HG02763 (cell line): ENCODE data around the gene SERPINI1.

Experiments used
- ATAC-seq: cut with Tn5 transposase; IDR thresholded peaks from one replicate; pipeline ENCODE4 v1.9.1; 2021; ENCODE audit warnings: mild to moderate bottlenecking, moderate library complexity; ENCODE audit not compliant: unreplicated experiment

SERPINI1 gene, protein sequence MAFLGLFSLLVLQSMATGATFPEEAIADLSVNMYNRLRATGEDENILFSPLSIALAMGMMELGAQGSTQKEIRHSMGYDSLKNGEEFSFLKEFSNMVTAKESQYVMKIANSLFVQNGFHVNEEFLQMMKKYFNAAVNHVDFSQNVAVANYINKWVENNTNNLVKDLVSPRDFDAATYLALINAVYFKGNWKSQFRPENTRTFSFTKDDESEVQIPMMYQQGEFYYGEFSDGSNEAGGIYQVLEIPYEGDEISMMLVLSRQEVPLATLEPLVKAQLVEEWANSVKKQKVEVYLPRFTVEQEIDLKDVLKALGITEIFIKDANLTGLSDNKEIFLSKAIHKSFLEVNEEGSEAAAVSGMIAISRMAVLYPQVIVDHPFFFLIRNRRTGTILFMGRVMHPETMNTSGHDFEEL

DNA sequence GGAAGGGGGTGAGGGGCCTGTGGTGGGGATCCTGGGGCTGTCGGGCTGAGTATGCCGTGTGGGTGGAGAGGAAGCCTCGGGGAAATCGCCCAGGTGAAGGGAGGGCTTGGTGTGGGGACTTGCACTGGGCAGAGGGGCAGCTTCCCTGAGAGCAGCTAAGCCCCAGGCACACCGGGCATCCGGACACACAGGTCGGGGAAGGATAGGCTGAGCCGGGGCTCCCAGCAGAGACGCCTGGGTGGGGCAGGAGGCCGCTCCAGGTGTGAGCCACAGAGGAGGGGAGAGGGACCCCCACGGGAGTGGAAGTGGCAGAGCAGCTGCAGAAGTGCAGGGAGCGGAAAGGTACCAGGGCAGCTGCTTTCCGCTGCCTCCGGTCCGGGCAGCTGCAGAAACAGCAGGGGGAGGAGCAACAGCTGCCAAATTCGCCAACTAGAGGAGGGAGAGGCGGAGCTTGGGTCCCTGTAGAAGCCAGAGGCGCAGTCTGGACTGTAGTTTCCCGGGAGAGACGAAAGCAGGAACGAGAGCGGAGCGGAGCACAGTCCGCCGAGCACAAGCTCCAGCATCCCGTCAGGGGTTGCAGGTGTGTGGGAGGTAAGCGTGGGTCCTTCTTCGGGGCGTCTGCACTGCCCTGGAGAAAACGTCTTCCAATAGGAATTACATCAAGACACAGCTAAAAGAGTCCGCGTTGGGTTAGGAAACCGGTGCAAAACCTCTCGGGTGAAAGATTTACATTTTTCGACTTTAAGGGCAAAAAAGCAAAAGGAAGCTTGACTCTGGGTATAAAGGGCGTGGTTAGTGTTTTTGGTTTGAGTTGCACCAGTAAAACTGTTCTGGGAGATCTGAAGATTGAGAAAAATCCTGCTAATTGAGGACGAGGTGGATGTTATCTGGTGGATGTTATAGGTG is at the start of gene SERPINI1:
TSS of gene SERPINI1 (plus strand) at position 489 of the 906 bp plus-strand sequence. CDS start 53,408 bp downstream, outside the sequence.
- peak; percentile 60 for ATAC-seq

DNA sequence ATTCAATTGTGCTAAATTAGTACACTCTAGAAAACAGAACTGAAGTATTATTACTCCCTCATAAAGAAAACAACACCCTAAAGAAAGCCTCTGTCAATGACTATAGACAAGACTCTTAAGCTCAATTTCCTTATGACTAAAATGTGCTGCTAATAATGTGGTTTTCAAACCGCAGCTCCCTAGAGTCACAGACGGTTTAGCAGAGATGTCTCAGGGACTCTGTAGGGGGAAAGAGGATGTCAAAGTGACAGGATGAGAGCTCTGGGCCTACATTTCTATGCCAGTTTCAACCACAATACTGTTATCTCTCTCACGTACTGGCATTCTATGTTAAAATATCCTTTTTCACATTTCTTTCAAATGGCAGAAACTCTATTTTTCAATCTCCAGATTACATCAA is 44.2 kb upstream of the SERPINI1 start:
- ATAC-seq = peak; percentile 100

DNA sequence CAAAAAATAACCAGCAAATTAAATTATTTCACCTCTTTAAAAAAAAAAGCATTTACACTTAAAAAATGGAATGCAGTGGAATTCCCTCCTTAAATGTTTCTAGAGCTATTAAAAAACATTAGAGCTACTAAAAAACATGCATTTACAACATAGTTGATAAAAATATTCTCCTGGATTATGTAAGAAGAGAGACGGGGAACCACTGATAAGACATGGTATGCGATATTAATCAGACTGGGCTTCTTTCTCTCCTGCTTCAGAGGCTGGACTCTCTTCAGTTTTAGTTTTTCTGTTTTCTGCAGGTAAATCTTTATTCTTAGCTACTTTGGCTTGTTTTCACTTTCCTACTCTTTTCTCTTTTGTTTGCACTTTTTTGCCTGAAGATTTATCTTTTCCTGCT is 41.4 kb upstream of the SERPINI1 start:
- ATAC-seq = no peak

DNA sequence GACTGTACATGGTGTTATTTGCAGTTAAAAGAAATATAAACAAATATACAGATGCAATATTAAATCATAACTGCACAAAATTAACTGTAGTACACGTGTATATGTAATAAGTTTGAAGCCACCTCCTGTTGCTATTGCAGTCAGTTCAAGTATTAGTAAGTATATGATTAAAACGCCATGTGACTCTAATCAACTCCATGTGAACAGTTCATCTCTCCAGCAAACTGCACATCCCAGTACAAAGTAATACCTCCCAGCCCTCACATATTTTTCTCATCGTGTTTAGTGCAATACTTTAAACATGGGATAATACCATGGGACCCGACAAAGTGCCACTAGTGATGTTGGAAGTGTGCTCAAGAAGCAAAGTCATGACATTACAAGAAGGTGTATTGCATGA is 35.5 kb upstream of the SERPINI1 start:
- ATAC-seq = no peak

DNA sequence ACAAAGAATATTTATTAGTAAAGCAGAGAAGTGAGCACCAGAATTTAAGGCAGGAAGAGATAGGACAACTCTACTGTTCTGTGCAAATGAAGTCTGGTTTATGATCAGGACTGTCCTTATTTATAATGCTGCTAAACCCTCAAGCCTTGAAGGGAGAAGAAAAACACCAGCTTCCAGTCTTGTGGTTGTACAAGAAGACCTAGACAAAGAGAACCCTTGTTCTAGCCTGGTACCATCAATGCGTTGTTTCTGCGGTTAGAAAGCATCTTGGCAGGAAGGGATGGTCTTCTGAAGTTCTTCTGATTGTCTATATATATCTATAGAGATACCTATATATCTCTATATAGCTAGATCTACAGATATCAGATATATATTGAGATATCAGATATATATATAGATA is 34.6 kb upstream of the SERPINI1 start:
- ATAC-seq = no peak

DNA sequence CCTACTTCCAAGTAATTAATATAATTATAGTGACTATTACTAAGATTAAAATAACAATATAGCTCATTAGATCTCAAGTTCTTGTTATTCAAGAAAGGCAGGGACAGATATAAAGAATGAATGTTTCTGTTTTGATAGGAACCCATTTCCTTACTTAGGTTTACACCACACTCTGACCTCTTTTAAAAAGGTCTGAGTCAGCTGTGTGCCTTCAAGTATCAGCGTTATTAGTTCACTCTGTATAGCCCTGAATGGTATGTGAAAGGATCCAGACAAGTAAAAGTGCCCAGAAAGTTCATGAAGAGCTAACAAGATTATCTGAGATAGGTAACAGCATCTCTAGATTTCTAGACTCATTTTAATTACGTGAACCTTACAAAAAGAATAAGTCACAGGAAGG is 29.7 kb upstream of the SERPINI1 start:
- ATAC-seq = no peak

DNA sequence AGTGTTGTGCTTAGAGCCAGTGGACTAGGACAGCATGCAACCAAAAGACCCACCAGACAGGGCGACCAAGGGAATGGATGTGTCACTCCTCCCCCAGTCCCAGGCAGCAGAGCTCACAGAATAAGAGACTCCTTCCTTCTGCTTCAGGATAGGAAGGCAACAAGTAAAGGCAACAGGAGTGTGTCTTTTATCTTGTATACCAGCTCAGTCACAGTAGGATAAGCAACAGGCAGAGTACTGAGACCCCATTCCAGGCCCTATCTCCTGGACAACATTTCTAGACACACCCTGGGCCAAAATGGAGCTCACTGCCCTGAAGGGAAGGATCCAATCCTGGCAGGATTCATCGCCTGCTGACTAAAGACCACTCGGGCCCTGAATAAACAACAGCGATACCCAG is 25.8 kb upstream of the SERPINI1 start:
- no peak for ATAC-seq

DNA sequence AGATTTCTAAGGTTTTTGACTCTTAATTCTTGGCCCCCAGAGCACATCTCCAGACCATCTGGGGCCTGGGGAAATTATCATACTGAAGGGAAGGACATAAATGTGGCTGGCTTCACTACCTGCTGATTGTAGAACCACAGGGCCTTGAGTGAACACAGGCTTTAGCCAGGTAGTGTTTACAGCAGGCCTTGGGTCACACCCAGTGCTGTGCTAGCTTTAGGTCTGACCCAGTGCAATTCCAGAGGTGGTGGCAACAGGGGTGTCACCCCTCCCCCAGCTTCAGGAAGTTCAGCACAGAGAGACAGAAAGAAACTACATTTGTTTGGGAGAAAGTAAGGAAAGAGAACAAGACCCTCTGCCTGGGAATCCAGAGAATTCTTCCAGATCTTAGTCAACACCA is 25.0 kb upstream of the SERPINI1 start:
- ATAC-seq = no peak

DNA sequence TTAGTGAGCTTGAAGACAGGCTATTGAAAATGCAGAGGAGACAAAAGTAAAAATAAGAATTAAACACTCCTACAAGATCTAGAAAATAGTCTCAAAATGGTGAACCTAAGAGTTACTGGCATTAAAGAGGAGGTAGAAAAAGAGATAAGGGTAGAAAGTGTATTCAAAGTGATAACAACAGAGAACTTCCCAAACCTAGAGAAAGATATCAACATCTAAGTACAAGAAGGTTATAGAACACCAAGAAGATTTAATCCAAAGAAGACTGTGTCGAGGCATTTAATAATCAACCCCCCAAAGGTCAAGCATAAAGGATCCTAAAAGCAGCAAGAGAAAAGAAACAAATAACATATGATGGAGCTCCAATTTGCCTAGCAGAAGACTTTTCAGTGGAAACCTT is 24.1 kb upstream of the SERPINI1 start:
- no peak for ATAC-seq

DNA sequence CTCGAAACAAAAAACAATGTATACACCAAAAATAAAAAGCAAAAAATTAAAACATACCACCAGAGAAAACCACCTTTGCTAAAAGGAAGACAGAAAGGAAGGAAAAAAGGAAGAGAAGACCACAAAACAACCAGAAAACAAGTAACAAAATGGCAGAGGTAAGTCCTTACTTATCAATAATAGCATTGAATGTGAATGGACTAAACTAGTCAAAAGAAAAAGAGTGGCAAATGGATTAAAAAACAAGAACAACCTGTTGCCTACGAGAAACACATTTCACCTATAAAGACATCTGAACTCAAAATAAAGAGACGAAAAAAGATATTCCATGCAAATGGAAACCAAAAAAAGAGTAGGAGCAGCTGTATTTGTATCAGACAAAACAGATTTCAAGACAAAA is 23.1 kb upstream of the SERPINI1 start:
- ATAC-seq = no peak

DNA sequence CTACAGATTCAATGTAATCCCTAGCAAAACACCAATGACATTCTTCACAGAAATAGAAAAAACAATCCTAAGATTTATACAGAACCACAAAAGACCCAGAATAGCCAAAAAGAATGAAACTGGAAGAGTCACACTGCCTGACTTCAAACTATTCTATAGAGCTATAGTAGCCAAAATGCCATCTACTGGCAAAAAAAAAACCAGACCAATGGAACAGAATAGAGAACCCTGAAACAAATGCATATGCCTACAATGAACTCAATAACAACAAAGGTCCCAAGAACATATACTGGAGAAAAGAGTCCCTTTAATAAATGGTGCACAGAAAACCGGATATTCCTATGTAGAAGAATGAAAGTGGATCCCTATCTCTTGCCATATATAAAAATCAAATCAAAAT is 20.6 kb upstream of the SERPINI1 start:
- ATAC-seq = no peak

DNA sequence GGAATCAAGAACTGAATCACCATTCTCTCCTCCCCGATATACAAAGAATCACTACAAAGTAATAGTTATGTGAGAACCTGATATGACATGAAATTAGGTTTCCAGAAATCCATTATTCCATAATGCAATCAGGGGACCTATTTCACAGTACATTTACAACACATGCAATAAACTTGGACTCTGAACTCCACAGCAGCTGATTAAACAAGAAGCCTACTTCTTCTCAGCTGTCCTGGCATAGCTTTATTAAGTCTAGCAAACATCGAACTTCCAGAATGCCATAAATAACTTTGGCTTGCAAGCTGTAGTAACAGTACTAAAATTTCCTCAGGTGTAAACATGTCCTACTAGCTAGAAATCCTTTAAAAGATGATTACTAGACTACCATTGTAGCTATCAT is 18.6 kb upstream of the SERPINI1 start:
- ATAC-seq = no peak

DNA sequence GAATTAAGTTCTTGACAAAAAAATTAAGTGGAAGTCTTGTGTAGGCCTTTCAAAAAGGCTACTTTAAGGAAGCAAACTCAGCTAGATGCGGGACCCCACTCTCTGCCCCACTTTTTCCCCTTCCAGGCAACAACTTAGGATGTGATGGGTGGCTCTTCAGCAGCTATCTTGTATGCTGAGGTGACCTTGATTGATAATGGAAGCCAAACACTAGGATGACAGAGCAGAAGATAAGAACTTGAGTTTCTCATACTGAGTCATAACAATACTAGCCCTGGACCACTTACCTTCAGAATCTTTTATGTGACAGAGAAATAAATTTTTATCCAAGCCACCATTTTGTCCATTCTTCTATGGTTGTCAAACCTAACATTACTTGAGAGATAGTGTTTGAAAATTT is 16.9 kb upstream of the SERPINI1 start:
- no peak for ATAC-seq

DNA sequence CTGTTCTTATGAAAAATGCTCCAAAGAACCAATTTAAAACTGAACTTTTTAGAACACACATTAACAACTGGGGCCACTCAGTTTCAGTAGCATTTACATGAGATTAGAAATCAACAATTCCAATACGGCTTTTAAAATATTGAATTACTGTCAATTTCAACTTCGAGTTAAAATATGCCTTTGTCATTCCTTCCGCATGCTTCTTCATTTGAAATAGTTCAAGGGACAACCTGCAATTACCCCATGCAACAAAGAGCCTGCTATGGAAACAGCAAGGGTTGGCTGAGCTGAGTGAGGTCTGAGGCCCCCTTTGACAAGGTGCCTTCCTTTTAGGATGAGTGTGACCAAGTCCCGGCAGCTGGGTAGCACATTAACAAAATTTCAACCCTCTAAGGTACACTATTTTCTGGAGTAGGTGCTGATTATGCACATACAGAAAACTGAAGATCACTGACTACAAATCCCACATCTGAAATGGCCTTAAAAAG is 12.5 kb upstream of the SERPINI1 start:
- ATAC-seq = no peak

DNA sequence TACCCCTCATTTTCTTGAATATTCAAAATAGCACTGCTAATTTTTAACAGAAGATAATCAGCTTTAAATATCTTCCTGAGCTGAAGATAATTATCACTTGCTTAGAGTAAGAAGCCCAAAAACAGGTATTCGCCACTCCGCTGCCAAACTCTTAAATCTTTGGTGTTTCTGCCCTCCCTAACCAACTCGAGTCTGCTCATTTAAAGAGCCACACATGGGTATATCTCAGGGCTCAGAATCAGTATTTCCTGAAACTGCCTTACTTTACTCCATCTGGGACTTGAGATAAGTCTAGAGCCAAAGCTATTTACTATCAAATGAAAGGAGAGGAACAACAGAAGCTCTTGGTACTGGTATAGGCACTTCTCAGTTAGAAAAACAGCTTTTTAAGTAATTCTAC is 11.6 kb upstream of the SERPINI1 start:
- no peak for ATAC-seq

DNA sequence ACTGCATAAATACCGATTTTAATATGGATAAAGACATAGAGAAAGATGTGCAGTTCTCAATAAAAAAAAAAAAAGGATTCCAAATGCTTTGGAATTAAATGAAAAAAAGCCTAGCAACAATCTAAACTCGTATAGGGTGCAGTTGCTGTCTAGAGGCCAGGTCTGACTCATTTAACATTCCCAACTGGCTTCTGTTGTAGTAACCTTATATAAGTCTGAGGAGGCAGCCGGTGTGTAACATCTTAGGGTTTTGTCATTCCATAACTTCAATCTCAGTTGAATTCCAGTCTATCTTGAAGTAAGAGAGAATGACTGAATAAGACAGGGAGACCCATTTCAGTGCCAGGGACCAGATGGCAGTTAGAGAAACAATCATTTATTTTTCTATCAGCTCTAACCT is 7.3 kb upstream of the SERPINI1 start:
- ATAC-seq = no peak

DNA sequence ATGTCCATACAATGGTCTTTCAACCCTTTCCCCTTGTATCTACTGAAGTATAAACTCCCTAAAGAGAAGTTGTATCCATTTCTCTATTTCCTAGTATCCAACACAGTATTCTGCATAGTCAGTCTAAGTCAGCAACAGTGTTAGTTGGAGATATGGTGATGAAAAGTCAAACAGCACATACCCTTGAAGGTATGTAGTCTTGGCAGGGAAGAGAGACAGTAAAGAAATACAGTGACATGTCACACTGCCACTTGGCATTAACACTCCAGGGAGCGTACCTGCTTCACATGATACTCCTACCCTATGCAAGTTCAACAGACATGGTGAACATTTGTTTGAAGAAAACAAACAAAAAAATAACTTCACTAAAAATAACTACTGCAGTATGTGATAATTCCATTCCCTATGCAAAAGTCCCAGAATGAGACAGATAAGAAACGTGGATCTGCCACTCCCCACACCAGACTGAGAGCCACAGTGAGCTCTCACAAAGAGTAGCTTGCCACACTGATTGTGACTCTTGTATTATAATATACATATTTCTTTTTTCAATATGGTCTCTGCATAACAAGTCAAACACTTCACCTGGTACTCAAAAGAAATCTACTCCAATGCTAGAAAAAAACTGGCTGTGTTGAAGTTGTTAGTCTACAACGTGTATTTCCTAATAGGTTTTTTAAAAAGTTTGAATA is 6.7 kb upstream of the SERPINI1 start:
- ATAC-seq = no peak

DNA sequence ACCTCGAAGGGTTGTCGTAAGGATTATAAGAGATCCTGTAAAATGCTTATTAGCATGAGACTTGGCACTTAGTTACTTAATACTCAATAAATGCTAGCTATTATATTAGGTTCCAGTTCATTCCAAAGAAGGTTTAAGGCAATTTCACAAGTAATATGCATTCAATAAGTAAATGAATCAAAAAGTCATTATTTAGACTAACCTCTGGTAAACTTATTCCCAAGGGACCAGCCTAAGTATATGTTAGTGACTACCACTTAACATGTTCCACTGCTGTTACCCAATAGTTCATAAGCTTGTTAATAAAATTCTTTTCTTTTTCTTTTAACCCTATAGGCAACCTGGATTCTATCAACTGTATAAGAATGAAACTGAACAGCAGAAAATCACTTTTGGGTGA is 5.9 kb upstream of the SERPINI1 start:
- no peak for ATAC-seq

DNA sequence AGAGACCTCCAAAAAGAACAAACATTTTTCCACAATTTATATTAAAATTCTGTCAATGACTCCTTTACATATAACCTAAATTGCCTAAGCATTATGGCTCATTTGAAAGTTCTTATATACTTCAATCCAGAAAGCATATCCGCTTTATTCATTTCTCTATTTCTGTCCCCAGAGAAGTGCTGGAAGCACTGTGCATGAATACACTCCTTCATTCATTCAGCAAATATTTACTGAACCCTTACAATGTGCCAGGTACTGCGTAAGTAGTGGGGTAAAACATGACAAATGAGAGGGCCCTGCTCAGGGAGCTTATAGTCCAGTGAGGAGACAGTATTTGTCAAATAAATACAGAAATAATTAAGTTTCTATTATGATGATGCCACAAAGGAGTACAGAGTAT is 4.1 kb upstream of the SERPINI1 start:
- no peak for ATAC-seq

DNA sequence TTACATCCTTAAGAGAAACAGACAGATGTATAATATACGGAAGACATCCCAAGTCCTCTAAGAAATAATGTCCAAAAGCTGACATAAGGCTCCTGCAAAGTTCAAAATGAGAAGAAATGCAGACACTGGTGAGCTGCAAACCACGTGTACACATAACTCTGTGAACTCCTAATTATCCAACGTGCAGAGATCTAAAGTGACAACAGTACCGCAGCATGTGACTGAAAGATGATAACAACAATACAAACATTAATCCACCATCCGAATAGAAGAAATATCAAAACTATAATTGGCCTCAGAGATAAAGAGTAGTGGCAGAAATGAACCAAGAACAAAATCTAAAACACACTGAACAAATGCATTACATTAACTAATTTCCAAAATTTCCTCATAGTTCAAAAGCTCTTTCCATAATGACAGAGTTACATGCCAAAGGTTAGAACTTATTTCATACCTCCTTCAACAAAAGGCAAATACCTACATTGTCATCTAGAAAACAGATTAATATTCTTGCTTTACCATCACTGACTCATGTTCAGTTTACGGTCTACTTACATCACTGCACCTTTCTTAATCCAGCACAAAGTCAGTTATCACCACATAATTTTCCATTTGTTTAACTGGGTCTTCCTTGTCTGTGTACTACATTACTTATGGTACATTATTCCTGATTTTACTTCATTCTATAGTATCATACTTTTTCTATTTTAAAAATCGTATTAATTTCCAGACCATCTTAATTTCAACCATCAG is 3.0 kb upstream of the SERPINI1 start:
- no peak for ATAC-seq
